Activated naive CD8-positive, alpha-beta T cell treated with anti-CD3 and anti-CD28 coated beads for 36 hours (primary cell): ENCODE measurements around the gene KLF5. TPM values are rescaled to one million over a fixed set of nuclear protein-coding genes. Genes with fewer than 3 reads are reported as not detected.

ENCODE experiments used
- DNase-seq: peaks from one replicate; pipeline ENCODE4 v3.0.0; 2021
- H3K27ac Mint-ChIP-seq: one replicate; pipeline ENCODE4 v1.8.0; 2022; ENCODE audit warnings: mild to moderate bottlenecking, moderate library complexity, mixed read lengths
- H3K27me3 Mint-ChIP-seq: one replicate; pipeline ENCODE4 v1.8.0; 2022; ENCODE audit warnings: mild to moderate bottlenecking, mixed read lengths
- H3K36me3 Mint-ChIP-seq: one replicate; pipeline ENCODE4 v1.8.0; 2021; ENCODE audit warnings: mild to moderate bottlenecking, mixed read lengths
- H3K4me1 Mint-ChIP-seq: one replicate; pipeline ENCODE4 v1.8.0; 2021; ENCODE audit warnings: mixed read lengths
- H3K4me3 Mint-ChIP-seq: one replicate; pipeline ENCODE4 v1.8.0; 2022; ENCODE audit warnings: mild to moderate bottlenecking, moderate library complexity, mixed read lengths
- H3K9me3 Mint-ChIP-seq: one replicate; pipeline ENCODE4 v1.8.0; 2022; ENCODE audit warnings: mixed read lengths
- total RNA-seq, 2 experiments: library from RNA; stranded (reverse); gene quantifications; one replicate each; pipeline ENCODE4 v1.2.3, GENCODE V29; 2021

KLF5 gene
- total RNA-seq, 2 experiments from 2014 or later, result 2.7 to 2.9 TPM

DNA sequence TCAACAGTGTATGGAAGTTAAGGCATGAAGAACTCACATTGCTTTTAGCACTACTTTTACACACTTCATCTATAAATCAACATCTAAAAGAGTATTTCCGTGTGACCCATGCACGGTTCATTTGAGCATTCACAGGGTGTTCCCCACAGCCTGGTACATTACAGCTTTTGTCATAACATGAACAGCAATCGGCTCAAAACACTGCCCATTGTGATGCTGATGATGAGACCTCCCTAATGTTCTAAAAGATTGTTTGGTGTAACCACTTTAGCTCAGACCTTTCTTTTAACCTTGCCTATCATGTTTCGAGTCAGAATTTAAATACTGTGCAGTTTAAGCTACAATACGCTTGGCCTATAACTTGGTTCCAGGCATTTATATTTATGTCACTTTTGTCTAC is 4.1 kb upstream of the KLF5 start:
- Mint-ChIP-seq H3K4me3 (no peak overlapping the region), H3K36me3 (no peaks in the 10 kb centered on the region), H3K27ac (no peak overlapping the region), H3K4me1 (peaks cover 4% of the 10 kb centered on the region), H3K27me3 (peaks cover 47% of the 10 kb centered on the region), H3K9me3 (no peaks in the 10 kb centered on the region)
- no peak for DNase-seq

DNA sequence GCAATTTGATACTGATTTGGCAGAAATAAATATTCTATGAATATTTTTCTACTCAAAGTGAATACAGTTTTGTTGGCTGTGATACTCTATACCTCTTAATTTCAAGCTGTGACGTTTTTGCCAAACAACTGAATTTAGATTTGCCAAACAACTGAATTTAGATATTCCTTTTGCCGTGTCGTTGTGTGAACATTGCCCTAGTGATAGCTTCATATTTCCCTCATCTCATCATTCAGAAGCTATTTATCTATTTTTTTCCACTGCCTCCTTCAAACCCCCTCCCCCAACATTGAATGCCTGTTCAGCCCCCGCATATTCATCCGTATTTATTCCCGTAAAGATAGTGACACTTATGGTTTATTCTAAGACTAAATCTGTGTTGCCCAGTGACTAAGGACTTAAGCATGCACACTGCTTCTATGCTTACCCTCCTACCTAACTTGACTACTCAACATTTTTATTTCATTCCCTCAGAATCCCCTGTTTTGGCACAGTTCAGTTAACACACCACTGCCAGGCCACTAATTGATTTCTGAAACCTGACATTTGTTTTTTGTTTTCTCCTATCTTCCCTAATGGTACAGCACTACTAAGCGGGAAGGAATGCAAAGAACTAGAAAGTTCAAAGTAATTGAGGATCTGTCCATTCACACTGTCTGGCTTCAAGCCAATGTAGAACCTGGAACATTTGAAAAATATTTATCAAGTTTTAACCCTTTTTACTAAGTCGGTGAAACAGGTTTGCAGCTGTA is 2.8 kb upstream of the KLF5 start:
- DNase-seq, result no peak
- no peak overlapping the region for H3K27ac Mint-ChIP-seq
- no peaks in the 10 kb centered on the region for H3K9me3 Mint-ChIP-seq
- no peaks in the 10 kb centered on the region for H3K36me3 Mint-ChIP-seq
- H3K4me3 Mint-ChIP-seq, result no peak overlapping the region
- H3K4me1 Mint-ChIP-seq, result peaks cover 13% of the 10 kb centered on the region
- H3K27me3 Mint-ChIP-seq, result peaks cover 55% of the 10 kb centered on the region

DNA sequence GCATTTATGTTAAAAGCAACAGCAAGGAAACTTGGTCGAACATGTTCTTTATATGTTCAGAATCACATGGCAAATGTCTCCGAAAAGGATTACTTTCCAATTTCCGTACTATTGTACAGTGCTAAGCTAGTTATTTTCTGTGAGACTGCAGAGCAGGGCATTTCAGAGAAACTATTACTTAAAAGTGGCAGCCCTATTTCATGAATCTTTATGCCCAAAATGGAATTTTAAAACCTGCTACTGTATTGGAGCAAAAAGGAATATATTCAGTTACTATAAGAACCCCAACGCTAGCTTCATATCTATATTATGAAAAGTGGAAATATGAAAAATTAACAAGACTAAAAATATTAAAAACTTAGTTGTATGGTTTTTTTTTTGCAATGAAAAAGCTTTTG is 2.2 kb upstream of the KLF5 start:
- Mint-ChIP-seq H3K27ac (no peak overlapping the region), H3K9me3 (no peaks in the 10 kb centered on the region), H3K4me1 (peaks cover 13% of the 10 kb centered on the region), H3K27me3 (peaks cover 54% of the 10 kb centered on the region), H3K4me3 (no peak overlapping the region), H3K36me3 (no peaks in the 10 kb centered on the region)
- no peak for DNase-seq

DNA sequence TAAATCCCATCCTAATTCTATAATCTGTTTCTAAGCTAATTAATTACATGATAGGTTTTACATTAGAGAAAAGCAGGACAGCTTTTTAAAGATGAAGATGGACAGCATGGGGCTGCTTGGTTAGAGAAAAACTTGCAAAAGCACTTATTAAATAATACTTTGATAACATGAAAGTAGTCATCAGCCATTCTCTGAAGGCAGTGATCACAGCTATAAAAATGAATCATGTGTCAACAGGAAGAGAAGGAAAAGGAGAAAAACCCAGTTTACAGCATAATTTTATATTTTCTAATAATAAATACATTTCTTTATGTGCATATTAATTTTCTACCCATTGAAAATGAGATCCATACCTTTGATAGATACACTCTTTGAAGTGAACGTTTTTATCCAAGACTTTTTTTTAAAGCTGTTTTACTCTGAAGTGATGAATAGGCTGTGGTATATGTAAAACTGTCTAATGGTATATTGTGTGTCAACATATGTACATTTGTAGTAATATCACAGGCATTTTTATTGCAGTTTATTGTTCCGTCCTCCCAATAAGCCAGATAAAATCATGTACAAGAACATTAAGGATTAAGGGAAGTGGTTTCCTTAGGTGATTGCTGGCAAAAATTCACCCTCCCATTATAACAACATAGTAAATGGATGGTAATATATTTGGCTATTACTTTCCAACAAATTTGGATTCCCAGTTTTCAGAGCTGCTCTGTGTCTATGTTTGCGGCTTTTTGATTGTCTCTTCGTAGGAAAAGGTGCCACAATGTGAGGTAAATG is 1.3 kb upstream of the KLF5 start:
- H3K4me1 Mint-ChIP-seq, result peaks cover 13% of the 10 kb centered on the region
- peaks cover 2% of the 10 kb centered on the region for H3K36me3 Mint-ChIP-seq
- H3K27me3 Mint-ChIP-seq, result peaks cover 54% of the 10 kb centered on the region
- no peak overlapping the region for H3K27ac Mint-ChIP-seq
- H3K4me3 Mint-ChIP-seq, result no peak overlapping the region
- no peaks in the 10 kb centered on the region for H3K9me3 Mint-ChIP-seq
- no peak for DNase-seq

DNA sequence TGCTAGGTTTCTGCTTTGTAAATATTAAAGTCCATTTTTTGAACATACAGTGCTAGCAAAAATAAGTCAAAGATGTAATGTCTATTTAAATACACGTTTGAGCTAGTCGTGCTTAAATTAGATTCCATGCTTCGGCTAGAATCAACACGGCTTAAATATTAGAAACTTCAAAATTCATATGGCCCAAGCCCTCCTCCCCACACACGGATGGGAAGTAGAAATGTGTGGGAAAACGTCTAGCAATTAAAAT is 816 bp upstream of the KLF5 start:
- Mint-ChIP-seq H3K4me1 (peaks cover 13% of the 10 kb centered on the region), H3K27ac (no peak overlapping the region), H3K27me3 (peaks cover 54% of the 10 kb centered on the region), H3K4me3 (peak overlapping the region; percentile 76), H3K36me3 (peaks cover 2% of the 10 kb centered on the region), H3K9me3 (no peaks in the 10 kb centered on the region)
- no peak for DNase-seq

DNA sequence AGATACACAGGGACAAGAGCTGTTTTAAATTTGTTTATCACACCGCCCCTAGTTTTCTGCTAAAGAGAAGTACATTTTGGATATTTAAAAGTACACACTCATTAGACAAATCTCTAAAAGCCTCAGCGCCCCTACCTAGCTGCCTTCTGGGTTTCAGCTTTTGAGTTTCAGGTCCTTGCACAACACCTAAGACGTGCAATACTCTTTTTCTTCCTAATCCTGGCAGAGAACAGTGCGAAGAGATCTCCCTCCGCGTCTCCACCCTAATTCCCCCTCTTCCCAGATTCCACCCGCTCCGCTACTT is 421 bp upstream of the KLF5 start:
- H3K9me3 Mint-ChIP-seq, result no peaks in the 10 kb centered on the region
- H3K4me3 Mint-ChIP-seq, result peak overlapping the region; percentile 76
- H3K36me3 Mint-ChIP-seq, result peaks cover 2% of the 10 kb centered on the region
- H3K4me1 Mint-ChIP-seq, result peaks cover 13% of the 10 kb centered on the region
- H3K27me3 Mint-ChIP-seq, result peaks cover 54% of the 10 kb centered on the region
- no peak overlapping the region for H3K27ac Mint-ChIP-seq
- no peak for DNase-seq

DNA sequence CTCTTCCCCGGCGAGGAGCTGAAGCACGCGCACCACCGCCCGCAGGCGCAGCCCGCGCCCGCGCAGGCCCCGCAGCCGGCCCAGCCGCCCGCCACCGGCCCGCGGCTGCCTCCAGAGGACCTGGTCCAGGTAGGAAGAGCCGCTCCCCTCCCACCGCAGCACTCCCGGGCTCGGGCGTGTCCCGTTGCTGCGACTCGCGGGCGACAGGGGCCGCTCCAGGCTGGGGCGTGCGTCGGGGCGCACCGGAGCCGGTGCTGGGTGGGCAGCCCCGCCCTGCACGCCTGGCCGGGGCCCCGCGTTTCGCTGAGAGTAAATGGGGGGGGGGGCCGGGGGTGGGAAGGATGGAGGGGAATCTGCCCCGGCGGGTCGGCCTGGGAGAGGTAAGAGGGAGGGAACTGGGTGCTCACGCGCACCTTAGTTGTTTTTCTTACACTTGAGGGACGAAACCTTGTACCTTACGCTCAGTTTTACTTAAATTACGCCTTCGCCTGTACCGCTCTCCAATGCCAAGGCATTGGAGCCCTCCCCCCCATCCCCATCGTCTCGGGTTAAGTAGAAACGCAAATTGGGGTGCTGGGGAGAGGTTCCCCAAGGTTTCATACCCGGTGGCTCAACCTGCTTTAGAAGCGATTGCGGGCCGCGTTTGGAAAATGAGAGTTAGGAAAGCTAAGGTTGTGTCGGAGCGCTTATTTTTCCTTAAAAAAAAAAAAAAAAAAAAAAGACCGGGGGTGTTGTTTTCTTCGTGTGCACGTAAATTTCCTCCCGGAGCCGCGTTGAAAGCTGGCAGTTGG is 850 bp downstream of the KLF5 start:
- peak; percentile 59 for DNase-seq
- Mint-ChIP-seq H3K4me3 (peak overlapping the region; percentile 75), H3K27ac (no peak overlapping the region), H3K27me3 (peaks cover 52% of the 10 kb centered on the region), H3K4me1 (peaks cover 13% of the 10 kb centered on the region), H3K36me3 (peaks cover 2% of the 10 kb centered on the region), H3K9me3 (no peaks in the 10 kb centered on the region)

DNA sequence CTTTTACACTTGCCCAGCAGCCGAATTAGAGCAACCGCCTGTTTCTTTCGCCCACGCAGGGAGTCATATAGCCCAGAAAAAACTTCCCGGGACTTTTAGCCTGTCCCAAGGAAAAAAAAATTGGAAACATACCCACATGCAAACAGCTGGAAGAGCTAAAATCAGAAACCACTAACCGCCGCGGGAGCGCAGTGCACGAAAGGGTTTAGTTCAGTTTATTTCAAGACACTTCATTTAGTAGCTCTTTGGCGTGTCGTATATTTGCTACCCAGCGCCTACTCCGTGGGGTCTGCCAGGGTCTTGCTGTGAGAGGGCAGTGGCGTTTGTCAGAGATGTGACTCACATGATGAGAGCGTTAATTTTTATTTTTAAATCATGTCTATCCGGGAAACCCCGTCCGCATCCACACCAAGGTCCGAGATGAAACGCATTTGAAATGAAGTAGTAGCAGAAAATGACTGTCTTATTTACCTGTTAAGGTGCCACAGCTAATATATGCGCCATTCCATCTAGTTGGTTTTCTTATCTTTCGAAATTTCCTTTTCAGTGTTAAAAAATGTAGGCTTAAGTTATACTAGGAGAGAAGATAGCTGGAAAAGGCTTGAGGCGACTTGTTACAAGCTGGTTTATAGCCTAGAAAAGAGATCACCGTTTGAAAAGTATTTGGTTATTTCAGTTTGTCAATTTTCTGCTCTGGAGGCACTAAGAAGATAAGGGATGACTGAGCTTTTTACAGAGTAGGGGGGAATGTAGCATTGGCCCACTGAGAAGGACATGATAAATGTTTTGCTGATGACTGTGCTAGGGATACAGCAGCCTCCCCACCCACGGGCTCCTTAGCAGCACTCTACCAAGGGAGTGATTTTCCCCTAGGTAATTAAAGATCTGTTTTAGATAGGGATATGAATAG is 1.7 kb downstream of the KLF5 start:
- Mint-ChIP-seq H3K27me3 (peaks cover 44% of the 10 kb centered on the region), H3K4me1 (peaks cover 13% of the 10 kb centered on the region), H3K27ac (no peak overlapping the region), H3K9me3 (no peaks in the 10 kb centered on the region), H3K36me3 (peaks cover 2% of the 10 kb centered on the region), H3K4me3 (peak overlapping the region; percentile 75)
- no peak for DNase-seq

DNA sequence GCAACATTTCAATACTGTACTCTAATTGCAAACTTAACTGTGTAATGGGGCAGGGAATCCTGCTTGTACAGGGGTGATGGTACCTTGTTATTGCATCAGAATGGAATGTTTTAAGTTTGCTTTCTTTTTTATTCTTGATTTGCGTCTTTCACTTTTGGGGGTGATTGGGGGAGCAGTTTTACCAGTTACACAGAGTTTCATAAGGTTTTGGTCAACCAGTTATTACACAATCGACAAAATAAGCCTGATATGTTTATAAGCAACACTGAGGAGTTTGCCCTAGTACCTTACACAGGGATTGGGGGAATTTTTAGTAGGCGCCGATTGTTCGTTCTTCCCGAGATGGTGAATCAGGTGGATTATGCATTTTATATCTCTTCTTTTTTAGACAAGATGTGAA is 2.7 kb downstream of the KLF5 start:
- Mint-ChIP-seq H3K36me3 (peaks cover 2% of the 10 kb centered on the region), H3K9me3 (no peaks in the 10 kb centered on the region), H3K27me3 (peaks cover 34% of the 10 kb centered on the region), H3K4me1 (peaks cover 13% of the 10 kb centered on the region), H3K27ac (no peak overlapping the region), H3K4me3 (no peak overlapping the region)
- DNase-seq, result no peak

DNA sequence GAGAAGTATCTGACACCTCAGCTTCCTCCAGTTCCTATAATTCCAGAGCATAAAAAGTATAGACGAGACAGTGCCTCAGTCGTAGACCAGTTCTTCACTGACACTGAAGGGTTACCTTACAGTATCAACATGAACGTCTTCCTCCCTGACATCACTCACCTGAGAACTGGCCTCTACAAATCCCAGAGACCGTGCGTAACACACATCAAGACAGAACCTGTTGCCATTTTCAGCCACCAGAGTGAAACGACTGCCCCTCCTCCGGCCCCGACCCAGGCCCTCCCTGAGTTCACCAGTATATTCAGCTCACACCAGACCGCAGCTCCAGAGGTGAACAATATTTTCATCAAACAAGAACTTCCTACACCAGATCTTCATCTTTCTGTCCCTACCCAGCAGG is 3.1 kb downstream of the KLF5 start:
- no peak for DNase-seq
- Mint-ChIP-seq H3K9me3 (no peaks in the 10 kb centered on the region), H3K36me3 (peaks cover 2% of the 10 kb centered on the region), H3K27me3 (peaks cover 32% of the 10 kb centered on the region), H3K4me1 (peaks cover 13% of the 10 kb centered on the region), H3K27ac (no peak overlapping the region), H3K4me3 (no peak overlapping the region)

DNA sequence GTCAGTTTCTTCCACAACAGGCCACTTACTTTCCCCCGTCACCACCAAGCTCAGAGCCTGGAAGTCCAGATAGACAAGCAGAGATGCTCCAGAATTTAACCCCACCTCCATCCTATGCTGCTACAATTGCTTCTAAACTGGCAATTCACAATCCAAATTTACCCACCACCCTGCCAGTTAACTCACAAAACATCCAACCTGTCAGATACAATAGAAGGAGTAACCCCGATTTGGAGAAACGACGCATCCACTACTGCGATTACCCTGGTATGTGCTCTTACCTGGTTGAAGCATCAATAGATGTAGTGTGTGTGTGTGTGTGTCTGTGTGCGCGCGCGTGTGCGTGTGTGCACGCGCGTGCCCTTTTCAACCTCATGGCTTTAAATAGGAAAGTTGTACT is 3.7 kb downstream of the KLF5 start:
- H3K4me3 Mint-ChIP-seq, result no peak overlapping the region
- H3K36me3 Mint-ChIP-seq, result peaks cover 2% of the 10 kb centered on the region
- peaks cover 26% of the 10 kb centered on the region for H3K27me3 Mint-ChIP-seq
- DNase-seq, result no peak
- H3K4me1 Mint-ChIP-seq, result peaks cover 13% of the 10 kb centered on the region
- no peak overlapping the region for H3K27ac Mint-ChIP-seq
- no peaks in the 10 kb centered on the region for H3K9me3 Mint-ChIP-seq

DNA sequence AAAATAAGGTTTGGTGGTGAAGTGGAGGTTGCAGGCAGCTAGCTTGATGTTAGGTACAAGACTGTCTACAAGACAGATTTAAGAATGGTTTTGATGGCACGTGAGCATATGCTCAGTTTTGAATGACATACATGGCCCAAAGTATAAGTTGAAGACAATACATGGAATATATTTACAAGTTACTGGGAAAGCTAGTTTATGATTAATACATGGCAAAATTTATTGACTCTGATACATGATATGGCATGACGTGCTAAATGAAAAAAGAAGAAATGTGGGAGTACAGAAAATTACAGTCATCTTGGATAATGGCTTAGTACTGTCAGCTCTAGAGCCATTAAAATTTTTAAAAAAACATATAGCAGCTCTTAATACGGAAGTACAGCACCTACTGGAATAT is 4.4 kb downstream of the KLF5 start:
- Mint-ChIP-seq H3K4me3 (no peak overlapping the region), H3K27ac (no peak overlapping the region), H3K36me3 (peaks cover 2% of the 10 kb centered on the region), H3K9me3 (no peaks in the 10 kb centered on the region), H3K4me1 (peaks cover 13% of the 10 kb centered on the region), H3K27me3 (peaks cover 19% of the 10 kb centered on the region)
- no peak for DNase-seq

DNA sequence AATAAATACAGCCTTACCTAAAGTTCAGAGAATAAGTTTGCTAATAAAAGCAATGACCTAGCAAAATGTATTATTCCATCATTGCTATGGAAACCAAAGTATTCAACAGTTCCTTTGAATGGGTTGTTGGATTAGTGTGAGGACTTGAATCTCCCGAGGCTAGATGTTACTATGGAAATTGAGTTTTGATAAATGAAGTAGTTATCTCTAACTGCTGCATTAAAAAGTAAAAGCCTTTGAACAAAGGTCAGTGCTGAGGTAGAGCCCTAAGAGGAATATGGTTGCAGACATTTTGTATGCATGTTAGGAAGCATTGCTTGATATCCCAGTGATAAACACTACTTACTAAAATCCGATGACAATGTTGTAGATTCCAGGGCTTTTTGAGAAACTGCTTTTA is 6.2 kb downstream of the KLF5 start:
- H3K4me1 Mint-ChIP-seq, result peaks cover 8% of the 10 kb centered on the region
- DNase-seq, result no peak
- no peak overlapping the region for H3K4me3 Mint-ChIP-seq
- peaks cover 9% of the 10 kb centered on the region for H3K27me3 Mint-ChIP-seq
- H3K36me3 Mint-ChIP-seq, result peaks cover 2% of the 10 kb centered on the region
- H3K9me3 Mint-ChIP-seq, result no peaks in the 10 kb centered on the region
- H3K27ac Mint-ChIP-seq, result no peak overlapping the region

DNA sequence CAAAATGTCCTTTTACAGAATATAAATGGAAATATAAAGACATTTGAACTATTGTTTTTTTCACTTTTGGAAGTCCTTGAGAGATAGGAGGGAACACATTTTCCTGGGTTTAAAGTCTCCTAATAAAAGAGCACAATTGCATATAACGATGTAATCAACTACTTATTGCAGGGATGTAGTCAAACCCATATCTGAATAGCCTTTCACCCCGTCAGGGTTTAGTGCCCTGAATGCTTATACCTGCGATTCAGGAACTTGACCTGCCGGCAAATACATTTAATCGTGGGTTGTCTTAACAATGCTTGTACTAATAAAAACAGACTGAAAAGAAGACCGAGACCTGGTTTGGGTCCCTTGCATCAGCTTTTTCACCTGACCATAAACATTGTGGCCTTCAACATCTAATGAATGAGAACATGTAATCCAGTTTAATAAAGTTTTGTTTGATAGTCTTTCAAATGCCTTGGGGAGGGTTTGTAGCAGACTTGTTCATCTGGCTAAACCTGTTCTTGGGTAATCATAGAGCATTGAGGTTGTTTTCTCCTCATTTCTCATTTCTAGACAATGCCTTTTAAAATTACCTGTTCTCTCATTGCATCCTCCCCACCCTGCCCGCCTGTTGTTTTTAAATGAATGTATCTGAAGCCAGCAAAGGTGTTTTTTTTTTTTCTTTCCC is 7.0 kb downstream of the KLF5 start:
- H3K27ac Mint-ChIP-seq, result no peak overlapping the region
- H3K36me3 Mint-ChIP-seq, result peaks cover 2% of the 10 kb centered on the region
- H3K27me3 Mint-ChIP-seq, result peaks cover 1% of the 10 kb centered on the region
- H3K4me1 Mint-ChIP-seq, result peaks cover under 1% of the 10 kb centered on the region
- H3K4me3 Mint-ChIP-seq, result no peak overlapping the region
- H3K9me3 Mint-ChIP-seq, result no peaks in the 10 kb centered on the region
- DNase-seq, result no peak
